Brain pericyte (primary cell): ENCODE measurements around the gene GIMAP6.
"Not testable (repeated sequence)": the region's sequence is repeated elsewhere in the genome, so short reads cannot be mapped to it uniquely, and the experiment has no call there.

Source experiments
- DNase-seq: peaks from one replicate; pipeline ENCODE4 v3.0.0-alpha.2; 2012; ENCODE audit warnings: low read depth, low spot score

The GIMAP6 gene

DNA sequence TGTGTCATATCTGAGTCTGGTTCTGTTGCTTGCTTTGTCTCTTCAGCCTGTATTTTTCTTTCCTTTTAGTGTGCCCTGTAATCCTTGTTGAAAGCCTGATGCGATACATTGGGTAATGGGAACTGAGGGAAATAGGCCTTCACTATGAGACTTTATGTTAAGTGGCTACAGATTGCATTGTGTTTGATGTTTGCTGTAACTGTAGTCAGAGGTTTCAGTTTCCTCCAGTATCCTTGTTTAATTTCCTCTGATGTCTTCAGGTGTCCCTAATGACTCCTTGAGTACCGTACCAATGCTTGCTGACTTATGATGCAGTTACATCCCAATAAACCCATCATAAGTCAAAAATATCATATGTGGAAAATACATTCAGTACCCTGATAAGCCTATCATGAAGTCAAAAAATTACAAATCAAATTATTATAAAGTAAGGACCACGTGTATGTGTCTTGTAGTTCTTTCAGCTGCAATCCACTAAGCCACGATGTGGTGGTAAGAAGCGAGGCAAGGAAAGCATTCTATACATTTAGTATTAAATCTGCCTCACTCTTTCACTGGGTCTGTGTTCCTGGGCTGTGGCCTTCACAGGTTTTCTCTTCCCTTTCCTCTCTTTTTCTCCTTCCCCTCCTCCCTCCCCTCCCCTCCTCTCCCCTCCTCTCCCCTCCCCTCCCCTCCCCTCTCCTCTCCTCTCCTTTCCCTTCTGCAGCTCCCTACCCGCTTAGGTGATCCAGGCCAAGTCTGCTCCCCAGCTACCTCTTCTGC, 13.3 kb upstream of the GIMAP6 start:
- no peak for DNase-seq

DNA sequence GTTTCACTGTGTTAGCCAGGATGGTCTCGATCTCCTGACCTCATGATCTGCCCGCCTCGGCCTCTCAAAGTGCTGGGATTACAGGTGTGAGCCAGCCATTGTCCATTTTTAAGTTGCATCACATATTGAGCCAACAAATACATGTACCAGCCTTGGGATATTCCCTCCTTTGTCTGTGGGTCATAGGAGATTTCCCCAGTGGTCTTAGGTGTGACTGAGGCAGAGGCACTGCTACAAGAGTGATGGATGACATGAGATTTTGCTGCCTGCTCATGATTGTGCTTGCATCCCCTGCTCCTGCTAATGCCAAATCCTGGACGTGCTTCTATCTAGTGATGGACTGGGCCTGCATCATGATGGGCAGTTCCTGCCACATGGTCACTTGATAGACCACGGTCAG, 10.7 kb upstream of the GIMAP6 start:
- DNase-seq = no peak

DNA sequence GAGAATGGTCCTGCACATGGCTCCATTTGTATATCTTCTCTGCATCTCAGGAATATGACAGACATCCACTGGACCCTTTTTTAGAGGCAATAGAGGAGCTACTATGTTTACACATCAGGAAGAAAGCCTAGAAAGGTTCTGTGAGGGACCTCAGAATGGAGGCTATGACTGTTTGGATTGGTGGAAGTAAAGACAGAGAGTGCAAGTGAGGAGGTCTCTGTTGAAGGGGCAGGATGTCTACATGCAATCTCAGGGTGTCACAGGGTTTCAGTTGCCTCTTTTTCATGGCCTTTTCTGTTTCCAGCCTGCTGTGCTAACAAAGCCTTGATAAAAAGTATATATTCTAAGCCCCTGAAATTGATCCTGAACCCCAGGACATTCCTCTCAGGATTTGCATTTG, 9.7 kb upstream of the GIMAP6 start:
- DNase-seq = no peak

DNA sequence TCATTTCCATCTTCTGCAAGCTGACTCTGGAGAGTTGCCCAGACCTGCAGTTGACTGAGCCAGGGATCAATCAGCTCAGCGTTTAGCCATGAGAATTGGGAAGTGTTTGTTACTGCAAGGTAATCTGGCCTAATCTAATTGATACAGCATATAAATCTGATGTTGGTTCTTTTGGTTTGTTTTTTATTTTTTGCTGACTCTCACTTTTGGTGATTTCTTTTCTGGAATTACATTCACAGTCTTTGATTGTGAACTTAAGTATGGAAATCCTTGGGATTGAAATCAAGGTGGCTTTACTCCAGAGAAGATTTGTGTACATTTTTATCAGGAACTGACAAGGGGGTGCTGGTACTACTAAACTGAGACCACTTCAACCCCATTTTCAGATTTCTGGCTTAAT, 1.7 kb upstream of the GIMAP6 start:
- no peak for DNase-seq

DNA sequence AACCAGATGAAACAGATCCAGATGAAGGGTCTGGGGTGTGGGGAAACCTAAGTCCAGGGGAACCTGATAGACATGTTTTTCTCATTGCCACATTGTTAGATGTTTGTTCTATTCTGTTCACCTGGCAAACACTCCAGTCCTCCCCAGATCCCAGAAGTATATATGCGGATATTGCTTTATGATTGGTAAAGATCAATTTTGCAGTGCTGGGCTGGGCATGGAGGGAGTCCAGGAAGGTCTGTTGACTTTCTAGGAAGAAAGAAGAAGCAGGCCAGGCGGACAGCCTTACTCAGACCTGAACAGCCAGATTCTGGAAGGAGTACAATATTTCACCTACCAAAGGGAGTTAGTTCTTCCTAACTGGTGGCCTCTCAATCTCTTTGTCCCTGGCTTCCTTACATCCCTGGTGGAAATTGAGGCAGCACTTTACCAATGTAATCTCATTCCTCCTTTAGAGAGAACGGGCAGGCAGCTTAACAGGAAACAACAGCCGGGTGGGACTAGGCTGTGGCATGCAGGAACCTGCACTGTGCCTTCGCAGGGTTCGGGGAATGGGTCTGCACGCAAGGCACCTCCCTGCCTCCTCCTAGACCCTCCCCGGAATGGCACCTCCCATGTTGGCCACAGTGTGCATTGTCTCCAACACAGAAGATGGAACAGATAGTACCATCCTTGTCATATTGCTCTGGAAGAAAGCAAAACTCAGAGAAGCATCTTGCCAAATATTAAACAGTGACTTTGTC, 930 bp downstream of the GIMAP6 start:
- no peak for DNase-seq

DNA sequence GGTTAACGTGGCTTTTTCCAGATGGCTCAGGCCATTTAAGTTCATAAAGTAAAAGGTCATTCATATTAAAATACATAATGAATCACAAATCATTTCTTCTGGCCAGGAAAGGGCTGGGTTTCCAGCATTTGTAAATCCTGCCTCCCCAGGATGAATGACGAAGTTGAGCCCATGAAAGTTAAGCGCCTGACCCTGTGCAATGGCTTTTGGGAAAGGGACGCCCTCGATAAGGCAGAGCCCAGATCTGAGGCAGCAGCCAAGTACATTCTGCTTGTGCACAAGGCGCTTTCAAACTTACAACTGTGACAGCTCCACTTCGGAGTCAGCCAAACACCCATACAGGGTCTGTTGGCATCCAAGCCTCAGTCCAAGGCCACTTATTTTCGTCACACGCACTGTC, 2.8 kb downstream of the GIMAP6 start:
- DNase-seq = no peak

DNA sequence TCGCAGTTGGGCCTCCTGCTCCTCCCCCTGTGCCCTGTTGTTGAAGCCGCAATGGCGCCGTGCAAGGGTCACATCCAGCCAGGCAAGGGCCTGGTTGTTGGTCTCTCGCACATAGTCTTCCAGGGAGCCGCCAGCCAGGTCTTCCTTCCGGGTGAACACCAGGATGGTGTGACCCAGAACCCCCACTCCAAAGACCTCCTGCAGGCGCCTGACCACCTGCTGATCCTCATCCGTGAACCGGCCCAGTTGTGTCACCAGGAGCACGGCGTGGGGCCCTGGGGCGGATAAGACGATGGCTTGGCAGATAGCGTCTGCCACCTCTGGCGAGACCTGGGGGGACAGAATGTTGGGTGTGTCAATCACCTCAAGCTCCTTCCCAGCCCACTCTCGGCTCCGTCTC, 4.2 kb downstream of the GIMAP6 start:
- DNase-seq = no peak

DNA sequence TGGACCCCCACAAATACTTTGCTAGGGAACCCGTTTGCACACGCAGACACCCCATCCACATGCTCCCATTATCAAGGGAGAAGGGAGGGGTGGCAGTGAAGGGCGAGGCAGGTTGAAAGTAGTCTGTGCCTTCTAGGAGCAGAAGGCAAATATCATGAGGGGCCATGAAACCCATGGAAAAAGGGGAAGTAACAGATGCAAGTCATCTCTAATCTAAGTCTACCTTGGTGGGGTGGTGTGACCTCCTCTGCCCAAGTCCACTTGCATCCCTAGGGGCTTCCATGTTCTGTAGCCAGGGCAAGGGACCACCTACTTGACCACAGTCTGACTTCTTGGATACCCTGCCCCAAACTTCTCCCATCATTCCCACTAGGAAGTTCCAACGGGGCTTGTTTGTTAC, 5.5 kb downstream of the GIMAP6 start:
- no peak for DNase-seq

DNA sequence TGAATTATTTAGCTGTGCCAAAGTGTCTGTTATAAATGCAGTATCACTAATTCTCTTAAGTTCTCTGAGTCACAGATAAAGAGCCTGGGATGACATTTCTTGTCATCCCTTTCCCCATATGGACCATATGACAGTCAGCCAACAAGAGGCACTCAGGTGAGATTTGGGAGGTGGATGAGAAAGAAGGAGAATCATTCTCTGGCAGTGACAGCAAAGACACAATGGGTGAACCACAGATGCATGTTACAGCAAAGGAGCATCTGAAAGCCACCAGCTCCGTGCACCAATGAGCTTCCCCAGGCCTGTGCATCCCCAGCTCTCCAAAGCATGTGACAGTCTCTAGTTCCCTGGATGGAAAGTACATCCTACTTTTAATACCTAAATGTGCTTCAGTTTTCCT, 10.8 kb downstream of the GIMAP6 start:
- no peak for DNase-seq

DNA sequence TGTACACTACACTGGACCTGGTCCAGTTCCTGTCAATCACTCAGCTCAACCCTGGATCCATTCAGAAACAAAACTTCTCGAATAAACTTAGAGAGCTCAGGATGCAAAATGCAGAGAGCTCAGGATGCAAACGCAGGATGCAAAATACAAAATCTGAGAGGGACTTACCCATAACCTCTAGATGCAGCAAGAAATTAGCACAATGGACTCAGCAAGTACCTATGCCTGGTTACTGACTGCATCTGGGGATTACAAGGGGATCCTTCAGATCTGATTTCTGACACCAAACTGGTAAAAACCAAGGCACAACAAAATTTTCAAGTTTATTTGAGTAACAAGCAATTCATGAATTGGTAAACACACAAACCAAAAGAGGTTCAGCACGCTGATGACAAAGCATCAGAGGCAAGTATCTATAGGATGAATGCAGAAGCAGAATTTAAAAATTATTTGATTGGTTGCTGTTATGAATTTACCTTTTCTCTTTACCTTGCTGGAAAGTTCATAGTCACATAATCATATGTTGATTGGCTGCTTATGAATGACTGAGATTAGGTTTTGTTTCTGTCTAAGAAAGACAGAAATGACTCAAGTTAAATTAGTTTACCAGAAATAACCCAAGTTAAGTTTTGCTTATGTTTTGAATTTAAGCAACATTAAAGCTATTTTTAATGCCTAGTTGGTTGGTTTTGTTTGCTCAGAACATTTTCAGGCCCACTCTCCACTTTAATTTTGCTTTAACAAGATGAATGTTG, 11.4 kb downstream of the GIMAP6 start:
- no peak for DNase-seq

DNA sequence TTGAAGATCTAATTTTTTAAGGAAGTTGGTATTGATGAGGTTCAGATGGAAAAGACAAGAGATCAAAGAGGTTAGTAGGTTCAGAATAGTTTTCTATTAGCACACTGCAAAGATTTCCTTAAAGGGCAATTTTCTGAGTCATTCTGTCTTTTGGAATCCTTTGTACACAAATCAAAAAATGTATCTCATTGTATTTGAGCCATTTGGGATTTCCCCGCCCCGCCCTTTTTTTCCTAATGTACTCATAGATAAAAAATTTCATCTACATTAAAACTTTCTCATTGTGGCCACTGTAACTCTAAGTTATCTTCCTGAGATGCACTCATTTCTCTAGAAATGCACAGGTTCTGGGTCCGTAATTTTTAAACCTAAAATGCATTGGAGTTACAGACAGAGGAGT, 12.1 kb downstream of the GIMAP6 start:
- DNase-seq = no peak

DNA sequence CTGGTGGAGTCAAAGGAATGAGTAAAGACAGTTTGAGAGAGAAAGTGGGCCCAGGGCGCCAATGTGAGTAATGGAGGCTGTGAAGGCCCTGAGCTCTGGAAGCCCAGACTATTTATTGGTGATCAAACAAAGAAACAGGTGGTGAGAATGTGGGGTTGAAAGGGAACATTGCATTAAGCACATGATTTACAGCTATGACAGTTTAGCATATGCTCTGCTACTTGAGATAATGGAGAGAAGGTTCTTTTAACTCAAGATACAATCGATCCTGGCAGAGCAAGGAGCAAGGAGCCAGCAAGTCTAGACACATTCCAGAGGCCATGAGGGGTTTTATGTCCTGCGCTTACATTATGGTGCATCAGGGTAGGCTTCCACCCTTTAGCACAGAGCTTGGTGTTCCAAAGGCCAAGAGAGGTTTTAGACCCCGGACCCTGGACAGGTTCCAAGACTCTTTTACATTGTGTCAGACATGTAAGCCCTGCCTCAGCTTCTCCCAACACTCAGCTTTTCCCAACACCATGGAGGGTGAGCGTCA, 16.9 kb downstream of the GIMAP6 start:
- DNase-seq = not testable (repeated sequence)

DNA sequence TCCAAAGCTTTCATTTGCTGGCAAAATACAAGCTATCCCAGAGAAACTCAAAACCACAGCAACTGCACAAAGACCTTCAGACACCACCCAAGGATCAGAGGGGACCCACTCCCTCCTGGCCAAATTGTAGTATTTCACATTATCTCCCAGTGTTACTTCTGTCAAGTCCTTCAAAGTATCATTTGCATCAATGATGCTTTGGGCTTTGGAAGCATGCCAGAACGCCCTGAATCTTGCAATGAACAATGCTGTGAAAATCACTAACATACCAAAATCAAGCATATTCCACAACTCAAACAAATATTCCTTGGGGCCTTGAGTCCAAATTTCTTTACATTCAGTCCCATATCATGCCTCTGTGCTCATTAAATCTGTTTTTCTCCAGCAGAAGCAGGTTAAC, 17.8 kb downstream of the GIMAP6 start:
- not testable (repeated sequence) for DNase-seq

DNA sequence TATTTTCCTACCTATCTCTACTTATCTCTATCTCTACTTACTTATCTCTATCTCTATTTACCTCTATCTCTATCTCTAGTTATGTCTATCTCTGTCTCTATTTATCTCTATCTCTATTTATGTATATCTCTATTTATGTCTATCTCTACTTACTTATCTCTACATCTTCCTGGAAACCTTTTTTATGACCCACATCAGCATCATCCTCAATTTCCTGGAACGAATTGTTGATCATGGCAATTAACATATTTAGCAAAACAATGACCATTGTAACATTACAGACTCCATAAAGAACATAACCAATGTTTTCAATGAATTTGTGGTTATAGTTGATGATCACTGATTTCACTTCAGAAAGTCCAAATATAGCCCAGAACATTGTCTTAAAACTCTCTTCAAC, 18.3 kb downstream of the GIMAP6 start:
- no peak for DNase-seq

DNA sequence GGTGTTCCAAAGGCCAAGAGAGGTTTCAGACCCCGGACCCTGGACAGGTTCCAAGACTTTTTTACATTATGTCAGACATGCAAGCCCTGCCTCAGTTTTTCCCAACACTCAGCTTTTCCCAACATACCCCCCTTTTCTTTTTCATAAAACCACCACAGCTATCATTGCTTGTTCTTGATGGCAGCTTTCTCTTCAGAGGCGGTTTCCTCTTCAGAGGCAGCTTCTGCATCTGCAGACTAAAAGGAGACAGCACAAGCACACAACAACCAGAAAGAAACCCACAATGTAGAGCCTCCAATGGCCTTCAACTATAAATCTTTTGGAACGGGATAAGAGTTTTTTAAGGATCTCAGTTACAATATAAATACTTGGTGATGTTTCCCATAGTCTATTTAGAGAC, 19.3 kb downstream of the GIMAP6 start:
- no peak for DNase-seq

DNA sequence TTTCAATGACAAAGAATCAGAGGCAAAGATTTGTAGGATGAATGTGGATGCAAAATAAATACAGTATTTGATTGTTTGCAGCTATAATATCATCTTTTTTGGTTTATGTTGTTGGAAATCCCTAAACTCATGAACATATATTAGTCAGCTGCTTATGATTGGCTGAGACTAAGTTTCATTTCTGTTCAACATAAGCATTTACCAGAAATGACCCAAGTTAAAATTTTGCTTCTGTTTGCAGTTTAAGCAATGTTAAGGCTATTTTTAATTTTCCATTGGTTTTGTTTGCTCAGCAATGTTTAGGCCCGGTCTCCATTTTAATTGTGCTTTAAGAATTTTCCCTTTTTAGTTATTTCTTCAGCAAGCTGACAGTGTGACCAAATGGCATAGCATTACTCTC, 22.0 kb downstream of the GIMAP6 start:
- no peak for DNase-seq

DNA sequence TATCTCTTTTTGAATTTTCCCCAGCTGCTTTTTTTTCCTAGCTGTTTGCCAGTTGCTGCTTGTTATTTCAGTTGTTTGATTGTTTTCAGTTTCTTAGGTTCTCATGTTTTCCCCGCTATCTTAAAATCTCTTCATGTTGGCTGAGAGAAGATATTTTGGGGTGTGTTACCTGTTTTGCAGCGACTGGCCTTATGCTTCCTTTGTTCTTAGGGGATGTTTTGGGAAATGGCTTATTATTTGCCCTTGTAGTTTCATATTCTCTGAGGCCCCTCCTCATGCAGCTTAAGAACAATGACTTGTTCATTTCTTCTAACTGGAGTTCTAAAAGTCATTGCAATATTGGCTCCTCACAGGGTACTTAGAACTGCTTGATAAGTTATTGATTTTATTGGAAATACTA, 28.6 kb downstream of the GIMAP6 start:
- DNase-seq = not testable (repeated sequence)

DNA sequence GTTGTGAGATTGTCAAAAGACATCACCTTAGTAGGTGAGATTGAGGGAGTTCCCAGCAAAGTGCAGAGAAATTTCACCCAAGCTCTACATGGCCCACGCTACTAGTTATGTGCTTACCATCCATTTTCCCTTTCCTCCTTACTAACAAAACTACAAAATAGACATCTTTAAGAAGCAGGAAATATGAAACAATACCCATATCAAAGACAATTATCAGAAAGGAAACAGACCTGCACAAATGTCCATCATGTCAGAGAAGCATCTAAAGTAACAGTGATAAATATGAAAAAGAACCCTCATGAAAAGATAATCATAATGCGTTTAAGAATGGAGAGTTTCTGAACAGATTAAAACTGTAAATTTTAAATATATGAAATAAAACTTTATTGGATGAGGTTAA, 36.8 kb downstream of the GIMAP6 start:
- DNase-seq = no peak

DNA sequence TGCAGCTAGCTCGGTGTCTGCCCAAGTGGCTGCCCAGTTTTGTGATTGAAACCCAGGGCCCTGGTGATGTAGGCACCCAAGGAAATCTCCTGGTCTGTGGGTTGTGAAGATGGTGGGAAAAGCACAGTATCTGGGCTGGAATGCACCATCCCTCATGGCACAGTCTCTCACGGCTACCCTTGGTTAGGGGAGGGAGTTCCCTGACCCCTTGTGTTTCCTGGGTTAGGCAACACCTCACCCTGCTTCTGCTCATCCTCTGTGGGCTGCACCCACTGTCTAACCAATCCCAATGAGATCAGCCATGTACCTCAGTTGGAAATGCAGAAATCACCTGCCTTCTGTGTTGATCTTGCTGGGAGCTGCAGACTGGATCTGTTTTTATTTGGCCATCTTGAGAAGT, 37.4 kb downstream of the GIMAP6 start:
- no peak for DNase-seq

DNA sequence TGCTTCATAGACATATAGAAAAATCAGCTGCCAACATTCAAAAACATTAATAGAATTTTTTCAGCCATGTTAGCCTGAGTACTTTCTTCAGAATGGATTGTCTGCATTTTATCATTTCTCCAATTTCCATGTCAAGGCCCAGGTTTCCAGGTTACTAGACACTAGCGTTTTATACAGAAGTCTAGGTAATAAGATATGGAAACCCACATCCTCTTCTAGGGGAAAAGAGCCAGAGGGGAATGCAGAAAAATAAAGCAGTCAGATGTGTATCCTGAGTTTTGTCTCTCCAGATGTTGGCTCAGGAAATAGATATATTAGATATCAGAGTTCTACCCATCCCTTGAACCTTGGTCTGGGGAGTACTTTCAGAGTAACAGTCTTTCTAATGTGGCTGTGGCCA, 44.6 kb downstream of the GIMAP6 start:
- DNase-seq = no peak

DNA sequence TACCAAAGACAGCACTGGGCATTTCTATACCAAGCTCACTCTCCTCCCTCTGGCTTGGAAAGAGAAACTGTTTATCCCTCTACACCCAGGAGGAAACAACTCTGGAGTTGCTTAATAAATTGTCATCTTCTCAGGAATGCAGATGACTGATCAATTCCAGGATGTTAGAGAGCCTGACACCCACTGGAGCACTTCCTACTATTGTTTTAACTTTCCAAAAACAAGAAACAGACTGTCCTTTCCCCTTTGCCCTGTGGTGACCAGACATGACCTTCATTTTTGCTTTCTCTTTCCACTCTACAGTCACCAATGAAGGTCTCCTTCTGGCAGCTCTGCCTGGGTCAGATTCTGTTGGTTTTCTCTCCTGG, 45.4 kb downstream of the GIMAP6 start:
- no peak for DNase-seq

DNA sequence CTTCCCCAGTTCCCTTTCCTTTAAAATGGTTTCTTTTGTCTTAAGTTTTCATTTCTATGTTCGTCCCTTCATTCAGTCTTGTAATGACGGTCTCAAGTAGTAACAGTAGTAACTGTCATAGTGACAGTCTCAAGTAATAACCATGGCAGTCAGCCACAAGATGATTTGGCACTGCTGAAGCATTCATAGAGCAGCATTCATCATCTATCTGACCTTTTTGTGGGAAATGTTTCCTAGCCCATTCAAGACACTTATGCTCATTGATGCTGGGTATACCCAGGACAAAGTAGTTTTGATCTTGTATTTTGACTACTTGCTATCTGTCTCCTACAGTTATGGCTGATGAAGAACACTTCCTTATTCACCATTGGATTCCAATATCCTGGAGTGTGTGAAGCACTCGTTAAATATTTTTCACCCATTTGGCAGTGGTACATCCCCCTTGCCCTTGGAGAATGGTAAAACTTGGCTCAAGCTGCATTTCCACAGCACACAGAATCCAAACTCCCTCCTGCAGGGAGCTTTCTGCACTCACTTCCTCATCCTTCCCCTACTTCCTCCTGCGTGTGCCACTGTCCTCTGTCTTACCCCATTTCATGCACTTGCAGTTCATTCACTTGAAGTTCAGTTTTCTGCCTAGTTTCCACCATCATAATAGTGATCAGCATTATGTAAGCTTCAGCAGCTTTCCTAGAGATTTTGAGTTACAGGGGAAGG, 46.0 kb downstream of the GIMAP6 start:
- DNase-seq = no peak
